Activated T-cell treated with anti-CD3 and anti-CD28 coated beads for 4 hours (primary cell): ENCODE results near the gene NEDD4L.
"Not testable (repeated sequence)": the region's sequence is repeated elsewhere in the genome, so short reads cannot be mapped to it uniquely, and the experiment has no call there.

Source experiments
- DNase-seq: peaks from one replicate; pipeline ENCODE4 v3.0.0-alpha.2; 2020

Gene NEDD4L

DNA sequence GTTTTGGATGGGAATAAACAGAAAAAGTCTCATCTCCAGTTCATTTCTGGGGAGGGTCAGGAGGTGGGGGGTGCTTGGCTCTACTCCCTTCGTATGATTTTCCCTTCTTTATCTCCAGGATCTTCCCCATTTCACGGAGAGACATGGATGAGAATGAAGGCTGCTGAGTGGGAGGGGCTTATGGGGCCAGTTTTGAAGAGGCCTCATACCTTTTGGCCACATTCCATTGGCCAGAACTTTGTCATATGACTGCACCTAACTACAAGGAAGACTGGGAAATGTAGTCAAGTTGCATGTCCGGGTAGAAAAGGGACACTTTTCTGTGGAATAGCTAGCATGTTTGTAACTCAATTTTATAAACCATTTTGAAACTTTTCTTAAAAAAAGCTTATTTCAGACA is 117.6 kb downstream of the NEDD4L start:
- DNase-seq = no peak

DNA sequence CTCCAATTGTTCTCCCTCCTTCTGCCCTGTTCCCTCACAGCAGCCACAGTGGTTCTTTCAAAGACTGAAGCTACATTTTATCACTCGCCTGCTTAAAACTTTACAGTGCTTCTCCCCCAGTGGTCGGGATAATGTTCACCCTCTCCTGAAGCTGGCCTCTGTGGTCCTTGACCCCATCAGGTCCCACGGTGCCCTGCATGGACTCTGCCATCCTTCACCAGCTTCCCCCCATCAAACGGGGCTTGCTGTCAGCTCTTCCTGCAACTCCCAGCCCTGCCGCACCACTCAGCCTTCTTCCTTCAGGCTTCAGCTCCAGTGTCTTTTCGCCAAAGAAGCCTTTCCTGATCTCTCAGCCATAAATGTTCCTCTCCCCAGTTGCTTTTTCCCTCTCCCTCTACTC is 118.1 kb downstream of the NEDD4L start:
- no peak for DNase-seq

DNA sequence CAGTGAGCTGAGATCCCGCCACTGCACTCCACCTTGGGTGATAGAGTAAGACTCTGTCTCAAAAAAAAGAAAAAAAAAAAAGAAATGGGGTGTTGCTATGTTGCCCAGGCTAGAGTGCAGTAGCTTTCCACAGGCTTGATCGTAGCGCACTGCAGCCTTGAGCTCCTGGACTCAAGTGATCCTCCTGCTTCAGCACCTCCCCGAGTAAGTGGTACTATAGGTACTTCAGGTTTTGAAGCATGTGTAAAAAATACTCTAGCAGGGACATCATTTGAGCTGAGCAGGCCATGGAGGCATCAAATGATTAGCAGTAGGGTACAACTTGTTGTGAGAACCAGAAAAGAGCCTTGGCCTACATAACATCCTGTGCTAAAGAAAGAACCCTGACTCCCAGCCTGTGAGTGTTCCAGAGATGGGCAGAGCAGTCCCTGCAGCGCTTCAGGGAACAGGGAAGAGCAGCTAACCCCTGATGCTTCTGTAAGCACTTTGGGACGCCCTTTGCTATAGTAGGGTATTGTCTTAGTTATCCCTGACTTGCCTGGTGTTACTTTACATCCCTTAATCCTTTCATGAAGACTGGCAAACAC is 119.1 kb downstream of the NEDD4L start:
- no peak for DNase-seq

DNA sequence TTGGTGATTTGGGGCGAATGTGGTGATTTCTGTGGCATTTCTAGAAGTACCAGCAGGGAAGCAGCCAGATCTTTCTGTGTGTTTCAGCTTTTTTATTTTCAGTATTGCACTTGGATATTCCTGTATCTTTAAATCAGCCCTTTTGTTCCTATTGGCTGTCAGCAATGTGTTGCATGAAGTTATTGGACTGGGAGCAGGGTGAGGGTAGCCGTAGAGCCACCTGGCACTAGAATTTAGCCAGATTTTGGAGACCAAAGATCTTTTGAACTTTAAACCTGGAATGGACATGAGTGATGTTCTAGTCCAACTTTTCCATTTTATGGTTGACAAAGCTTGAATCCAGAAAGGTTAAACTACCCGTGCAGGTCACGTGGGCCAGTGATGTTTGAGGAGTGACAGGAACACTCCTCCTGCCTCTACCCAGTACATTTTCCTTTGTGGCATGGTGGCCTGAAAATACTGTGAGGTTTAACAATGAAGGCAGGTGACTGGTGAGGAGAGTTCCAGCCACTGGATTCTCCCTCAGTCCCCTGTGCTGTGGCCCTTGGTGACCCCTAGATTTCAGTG is 122.3 kb downstream of the NEDD4L start:
- no peak for DNase-seq

DNA sequence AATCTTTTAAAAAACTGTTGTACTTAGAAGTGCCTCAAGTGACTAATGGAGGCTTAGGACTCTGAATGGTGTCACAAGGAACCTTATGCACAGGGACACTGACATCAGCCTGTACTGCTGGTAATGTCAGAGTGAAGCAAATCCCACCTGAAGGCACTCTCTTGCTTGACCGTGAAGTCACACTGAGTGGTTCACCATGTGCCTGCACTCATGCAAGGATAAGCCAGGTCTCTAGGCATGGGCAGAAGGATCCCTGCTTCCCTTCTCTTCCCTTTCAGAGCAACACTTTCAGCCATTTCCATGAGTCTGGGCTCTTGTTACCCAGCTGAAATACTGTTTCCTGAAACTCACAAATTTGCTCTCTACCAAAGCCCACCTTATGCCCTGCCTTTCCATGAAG is 123.0 kb downstream of the NEDD4L start:
- no peak for DNase-seq

DNA sequence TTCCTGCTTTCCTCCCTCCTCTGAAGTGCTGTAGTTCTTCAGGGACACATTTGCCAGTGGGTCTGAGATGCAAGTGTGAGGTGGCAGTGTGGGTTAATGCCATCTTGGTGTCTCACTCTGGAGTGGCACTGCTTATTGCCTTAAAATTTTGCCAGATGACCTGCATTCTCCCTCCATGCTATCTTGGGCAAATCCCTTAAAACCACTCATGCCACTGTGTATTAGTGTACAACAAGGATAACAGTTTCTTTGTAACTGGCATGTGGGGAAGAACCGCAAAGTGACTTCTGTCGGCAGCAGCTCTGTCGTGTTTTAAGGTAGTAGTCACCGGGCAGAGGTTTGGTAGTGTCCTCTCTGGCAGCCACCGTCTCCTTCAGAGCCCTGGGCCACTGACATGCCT is 124.2 kb downstream of the NEDD4L start:
- DNase-seq = no peak

DNA sequence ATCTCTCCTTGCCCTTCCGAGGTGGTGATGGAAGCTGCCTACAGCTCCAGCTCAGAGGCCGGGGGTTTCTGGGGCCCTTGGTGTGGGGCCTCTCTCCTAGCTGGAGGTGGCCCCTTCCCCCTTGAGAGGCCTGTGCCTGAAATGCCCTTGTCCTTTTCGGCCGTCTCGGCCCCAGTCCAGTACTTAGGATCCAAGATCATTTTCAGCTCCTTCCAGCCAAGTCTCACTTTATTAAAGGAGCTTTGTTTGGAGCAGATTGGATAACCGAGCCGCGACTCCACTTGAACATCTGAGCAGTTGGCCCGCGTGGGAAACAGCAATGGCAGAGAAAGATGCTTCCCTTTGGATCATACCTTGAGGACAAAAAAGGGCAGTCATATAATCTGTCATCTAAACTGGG is 125.0 kb downstream of the NEDD4L start:
- DNase-seq = no peak

DNA sequence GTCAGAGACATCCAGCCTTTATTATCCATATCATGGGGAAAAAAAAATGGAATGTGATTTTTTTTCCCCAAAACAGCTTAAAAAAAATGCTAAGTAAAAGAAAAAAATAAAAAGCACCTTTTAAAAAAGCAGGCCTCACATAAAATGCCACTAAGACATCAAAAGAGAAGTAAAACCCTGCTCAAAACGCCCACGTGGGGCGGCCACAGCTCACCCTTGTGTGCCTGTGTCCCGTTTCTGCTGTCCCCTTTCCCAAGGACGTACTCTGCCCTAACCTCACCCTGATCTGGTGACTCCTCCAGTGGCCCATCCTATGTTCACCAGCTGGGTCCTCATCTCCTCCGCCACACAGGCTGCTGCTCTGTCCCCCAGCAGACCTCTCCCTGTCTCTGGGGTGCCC is 125.4 kb downstream of the NEDD4L start:
- no peak for DNase-seq

DNA sequence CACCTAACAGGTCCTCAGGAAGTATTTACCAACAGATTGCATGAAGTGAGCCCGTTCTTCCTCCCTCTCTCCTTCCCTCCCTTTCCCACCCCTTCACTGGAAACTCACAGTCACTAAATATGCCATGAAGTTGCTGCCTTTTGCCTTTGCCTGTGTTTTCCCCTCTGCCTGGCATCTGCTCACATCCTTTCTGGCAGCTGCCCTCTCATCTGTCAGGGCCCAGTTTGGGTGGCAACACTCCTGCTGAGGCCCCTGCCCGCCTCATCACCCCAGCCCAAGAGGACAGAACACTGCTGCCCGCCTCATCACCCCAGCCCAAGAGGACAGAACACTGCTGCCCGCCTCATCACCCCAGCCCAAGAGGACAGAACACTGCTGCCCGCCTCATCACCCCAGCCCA is 126.0 kb downstream of the NEDD4L start:
- not testable (repeated sequence) for DNase-seq

DNA sequence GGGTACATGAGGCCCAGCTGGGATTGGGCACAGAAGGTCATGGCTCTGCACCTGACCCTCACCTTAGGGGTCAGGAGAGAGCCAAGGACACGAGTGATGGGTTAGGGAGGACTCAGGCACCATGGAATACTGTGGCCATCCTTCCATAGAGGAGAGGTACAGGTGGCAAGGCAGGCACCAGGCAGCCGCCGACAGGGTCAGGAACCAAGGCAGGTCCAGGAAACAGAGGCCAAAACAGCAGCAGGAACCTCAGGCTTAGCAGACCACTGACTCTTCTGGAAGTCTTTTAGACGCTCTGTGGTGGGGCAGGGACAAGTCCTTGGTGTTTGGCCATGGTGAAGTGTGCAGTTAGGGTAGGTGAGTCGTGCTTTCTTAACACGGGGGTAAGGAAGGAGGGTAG is 128.0 kb downstream of the NEDD4L start:
- no peak for DNase-seq

DNA sequence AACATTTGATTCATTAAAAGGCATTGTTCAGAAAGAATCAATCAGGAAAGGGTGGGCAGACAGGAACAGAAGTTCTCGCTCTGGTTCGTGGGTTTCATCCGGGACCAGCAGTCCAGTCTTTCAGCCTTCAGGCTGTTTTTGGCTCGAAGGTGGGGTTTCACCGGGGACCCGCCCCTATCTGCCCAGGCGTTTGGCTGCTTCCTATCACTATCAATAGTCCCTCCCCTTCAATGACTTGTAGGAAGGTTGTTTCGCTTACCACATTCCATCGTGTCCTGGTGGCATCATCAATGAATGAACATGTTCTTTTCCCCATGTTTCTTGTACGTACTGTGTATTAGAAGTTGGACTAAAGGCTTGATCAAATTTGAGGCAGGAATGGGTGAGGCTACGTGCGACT is 130.3 kb downstream of the NEDD4L start:
- no peak for DNase-seq

DNA sequence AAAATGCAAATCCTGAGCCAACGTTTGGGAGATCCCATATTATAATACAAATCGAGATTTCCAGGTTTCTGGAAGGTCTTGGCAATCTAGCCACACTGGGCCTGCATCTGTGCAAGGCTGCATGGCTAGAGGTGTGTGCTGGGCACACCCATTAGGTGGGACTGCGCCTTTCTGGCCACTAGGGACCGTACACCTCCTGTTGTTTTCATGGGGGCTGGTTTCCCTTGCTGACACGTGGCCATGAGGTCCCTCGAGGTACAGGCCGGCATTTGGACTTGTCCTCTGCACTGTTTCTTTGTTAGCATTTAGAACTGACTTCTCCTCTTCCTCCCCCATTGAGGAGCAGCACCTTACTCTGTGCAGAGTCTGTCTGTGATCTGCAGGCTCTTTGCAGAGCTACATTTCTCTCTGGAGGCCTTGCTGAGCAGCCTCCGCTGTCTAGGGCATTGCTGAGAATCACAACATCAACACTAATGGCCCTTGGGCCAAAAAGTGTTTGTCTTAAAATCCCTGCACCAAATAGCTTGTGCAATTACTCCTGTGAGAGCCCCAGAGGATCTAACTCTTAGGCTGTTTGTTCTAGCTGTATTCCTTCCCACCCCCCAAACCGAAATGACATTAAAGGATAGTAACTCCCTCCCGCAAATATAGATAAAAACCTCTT is 131.2 kb downstream of the NEDD4L start:
- DNase-seq = no peak

DNA sequence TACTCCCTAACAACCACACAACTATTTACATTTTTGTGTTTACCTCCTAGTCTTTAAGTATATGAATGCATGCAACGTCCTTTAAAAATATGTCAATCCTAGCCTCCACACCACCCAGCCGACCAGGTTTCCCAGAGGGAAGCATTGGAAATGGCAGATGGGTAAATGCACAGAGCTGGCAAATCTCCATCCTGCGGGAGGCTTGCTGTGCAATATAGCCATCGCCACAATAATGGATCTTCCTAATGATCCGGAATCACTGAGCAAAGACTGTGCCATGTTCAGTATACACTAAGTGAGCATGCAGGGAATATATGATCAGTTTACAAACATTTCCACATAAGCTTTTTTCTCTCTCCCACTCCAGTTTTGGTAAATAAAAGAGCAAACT is 131.8 kb downstream of the NEDD4L start:
- no peak for DNase-seq

DNA sequence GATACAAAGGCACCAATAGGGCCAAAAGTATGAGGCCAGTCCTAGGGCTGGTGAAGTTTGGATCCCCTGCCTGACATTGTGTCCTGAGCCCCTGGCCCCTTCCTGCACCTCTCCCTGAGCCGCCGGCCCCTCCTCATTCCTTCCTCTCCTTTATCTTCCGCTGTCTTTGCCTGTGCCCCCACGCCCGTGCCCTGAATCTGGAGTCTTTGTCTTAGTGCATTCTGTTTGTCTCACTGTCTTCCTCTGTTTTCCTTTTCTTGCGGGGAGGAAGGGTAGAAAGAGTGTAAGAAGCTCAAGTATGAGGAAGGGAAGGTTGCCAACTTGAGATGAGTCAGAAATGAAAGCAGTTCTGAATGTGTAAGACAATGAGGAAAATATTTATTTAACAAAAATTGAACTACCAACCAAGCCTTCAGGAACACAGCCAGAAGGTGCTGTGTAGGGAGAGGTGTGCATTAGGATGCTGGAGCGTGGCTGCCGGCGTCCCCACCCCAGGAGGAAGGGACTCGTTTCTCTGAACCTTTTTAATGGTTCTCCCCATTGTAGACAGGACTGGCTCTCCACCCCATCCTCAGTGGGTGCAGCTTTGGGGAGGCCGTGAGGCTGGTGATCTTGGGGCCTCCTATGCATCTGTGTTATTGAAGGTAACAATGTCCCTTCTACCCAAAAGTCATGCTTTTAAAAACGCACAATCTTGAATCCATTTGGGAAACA is 133.1 kb downstream of the NEDD4L start:
- no peak for DNase-seq

DNA sequence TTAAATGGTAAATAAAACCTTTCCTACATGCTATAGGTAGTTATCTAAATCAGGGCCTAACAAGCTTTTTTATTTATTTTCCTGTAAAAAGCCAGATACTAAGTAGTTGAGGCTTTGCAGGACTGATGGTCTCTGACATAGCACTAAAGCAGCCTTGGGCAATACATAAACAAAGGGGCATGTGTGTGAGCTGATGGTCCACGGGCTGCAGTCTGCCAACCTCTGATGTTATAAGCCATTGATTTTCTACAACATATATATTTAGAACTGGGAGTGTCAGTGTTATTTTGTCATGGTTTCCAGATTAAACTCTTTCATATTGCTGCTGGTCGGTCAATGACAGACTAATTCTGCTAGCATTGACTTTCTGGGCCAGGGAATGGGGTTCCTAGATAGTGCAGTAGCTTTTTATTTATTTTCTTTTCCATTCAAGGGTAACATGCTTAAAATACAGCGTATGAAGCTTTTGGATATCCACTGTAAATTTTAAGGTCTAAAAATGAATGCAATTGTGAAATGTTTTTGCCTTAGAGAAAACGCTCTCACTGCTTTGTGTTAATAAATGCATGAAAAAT is 134.0 kb downstream of the NEDD4L start:
- DNase-seq = no peak

DNA sequence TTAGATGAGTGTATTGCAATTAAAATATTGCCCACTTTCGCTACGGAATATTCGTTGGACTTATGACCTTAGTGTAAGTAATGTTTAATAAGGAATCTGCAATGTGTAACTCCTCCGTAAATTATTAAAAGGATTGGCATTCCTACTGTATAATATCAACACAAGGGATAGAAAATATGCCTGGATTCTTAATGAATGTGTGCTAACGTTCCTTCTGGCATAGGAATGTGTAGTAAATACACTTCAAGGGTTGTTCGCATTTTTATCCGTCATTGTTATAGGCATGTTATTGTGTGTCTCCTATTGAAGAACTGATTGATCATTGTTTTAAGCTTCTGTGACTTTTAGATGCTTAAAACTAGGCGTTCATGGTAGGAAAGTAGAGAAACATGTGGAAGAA is 134.5 kb downstream of the NEDD4L start:
- DNase-seq = no peak

DNA sequence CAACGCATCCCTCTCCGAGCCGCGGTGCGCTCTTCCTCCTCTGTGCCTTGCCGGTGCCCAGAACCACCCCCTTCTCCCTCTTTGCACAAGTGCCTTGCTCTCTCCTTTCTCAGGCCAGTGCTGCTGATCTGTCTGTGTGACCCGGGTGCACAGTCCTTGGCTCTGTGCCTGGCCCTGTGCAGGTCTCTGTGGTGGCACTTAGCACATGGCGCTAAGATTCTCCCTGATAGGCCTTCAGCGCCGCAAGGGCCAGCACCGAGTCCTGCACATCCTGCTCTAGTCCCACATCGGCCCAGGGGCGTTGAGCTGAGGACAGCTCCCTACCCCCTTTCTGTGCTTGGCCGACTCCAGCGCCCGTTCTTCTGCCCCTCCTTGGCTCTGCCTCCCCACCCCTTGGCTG is 136.1 kb downstream of the NEDD4L start:
- no peak for DNase-seq

DNA sequence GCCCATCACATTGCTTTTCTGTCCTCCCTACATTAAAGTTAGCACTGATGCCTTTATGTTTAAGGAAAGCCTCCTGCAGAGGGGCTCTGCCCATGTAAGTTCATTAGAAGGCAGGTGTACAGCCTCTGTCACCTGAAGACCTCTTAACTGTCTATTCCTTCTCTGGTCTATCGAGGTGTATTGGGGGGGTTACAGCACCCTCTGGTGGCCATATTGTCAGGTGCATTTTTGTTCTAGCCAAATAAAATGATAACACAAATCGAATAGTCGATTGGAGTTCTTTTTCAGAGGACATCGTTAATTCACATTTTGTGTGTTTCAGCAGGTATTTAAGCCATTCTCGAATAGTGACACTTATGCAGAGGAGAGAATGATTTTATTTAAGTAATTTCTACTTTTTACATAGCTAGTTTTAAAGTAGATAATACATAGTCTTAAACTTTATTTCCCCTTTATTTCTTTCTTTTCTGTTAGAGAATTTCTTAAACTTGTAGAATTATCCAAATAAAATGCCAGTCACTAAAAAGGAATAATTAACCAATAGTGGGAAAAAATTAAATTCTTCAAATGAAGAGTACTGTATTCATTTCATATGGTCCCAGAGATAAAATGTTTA is 136.8 kb downstream of the NEDD4L start:
- DNase-seq = peak; percentile 56

DNA sequence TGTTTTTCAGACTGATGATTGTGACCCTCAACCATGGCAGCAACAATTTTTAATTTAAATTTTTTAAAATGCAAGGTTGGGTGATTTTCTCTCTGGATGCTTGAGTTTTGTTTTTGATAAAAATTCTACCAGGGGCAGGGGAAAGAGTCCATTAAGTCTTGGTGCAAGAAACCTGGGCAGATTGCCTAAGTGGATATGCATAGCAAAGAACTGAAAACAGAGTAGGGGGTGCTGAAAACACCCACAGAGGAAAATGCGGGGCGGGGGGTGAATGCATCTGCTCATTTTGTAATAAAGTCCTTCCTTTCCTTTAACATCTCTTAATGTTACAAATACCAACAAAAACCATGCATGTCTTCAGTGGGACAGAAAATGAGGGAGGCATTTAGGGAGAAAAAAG is 138.0 kb downstream of the NEDD4L start:
- DNase-seq = no peak

DNA sequence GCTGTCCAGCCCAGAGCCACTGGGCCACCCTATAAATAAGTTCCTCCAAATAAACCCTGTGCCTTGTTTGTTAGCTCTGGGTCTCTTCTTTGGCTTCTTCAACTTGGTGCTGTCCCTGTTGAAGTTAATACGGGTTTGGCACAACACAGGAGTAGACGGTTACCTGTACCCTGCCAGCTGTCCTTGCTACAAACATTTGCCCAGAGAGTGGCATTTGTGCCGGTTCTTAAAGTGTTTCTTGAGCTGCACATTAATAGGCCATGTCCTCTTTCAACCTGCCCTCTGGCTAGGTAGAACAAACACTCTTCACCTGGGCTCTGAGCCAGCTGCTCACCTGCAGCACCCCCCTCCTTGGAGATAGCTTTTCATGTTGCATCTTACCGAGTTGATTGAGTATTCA is 139.2 kb downstream of the NEDD4L start:
- no peak for DNase-seq

DNA sequence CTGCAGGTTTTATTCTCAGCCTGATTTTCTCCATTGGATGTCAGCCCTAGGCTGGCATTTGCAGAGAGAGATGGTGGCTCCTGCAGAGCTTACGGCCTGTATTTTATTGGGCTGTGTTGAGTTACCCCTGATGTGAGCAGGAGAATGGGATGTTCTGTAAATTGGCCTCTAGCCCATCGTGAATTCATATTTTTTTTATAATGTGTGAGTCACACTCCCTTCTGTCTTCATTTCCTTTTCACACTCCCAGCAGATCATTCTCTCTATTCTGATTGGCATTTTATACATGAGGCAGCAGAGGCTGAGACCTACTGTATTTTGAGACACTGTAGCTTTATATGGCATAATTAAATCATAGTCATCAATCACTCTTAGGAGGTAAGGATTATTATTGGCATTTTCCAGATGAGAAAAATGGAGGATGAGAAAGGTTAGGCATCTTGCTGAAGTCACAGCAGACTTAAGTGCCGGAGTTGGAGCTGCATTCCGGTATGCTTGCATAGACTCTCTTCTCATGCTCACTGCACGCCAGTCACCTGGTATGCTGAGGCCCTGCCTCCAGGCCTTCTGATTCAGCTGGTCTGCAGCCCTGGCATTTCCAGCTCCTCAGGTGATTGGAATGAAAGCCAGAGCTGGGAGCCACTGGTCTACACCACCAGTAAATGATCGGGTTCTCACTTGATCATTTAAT is 142.4 kb downstream of the NEDD4L start:
- DNase-seq = no peak

DNA sequence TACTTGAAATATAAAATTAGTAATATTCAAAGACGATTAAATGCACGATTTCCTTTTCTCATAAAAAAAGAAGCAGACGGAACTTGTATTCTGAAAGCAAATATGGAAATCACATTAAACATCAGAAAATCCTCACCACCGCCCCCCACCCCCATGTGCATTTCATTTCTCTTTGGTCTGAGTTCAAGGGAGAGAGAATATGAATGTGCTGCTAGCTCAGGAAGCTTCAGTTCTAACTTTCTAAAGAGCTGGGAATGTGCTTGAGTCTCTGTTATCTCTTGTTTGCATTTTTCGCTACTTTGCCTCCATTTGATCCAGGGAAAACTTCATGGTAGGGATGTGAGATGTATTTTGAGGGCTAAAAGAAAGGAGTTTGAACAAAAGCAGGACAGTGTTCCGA is 143.6 kb downstream of the NEDD4L start:
- DNase-seq = no peak

DNA sequence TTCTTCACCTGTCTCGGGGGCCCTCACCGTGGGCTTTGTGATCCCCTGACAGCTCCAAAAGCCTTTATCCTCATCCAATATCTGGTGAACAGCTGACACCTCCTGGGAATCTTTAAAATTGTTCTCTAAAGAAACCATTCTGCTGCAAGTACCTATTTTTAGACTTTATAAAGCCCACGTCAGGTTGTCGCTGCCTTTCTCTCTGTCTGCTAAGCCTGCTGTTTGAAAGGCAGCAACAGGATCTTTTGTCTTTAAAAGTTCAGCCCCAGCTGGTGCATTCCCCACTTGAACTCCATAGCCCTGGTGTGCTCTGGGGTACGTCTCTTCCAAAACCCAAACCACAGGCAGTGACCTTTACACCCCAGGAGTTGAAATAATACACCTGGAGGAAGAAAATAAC is 145.0 kb downstream of the NEDD4L start:
- DNase-seq = no peak
